Activated T-helper 1 cell treated with Interleukin-2 at 50 U/mL for 16 hours (primary cell): Measurements from ENCODE around the gene TBC1D13.
"Not testable (repeated sequence)": the region's sequence is repeated elsewhere in the genome, so short reads cannot be mapped to it uniquely, and the experiment has no call there.

Experiments
- DNase-seq: peaks from one replicate; pipeline ENCODE4 v3.0.0-alpha.2; 2020; ENCODE audit warnings: low read depth

Gene TBC1D13

GRCh38 chr9:128845186-128845931 lies 58.3 kb downstream of the TBC1D13 start:
- DNase-seq: no peak

- DNase-seq: no peak
Measured at GRCh38 chr9:128846680-128847030, 59.6 kb downstream of the TBC1D13 start.

DNA sequence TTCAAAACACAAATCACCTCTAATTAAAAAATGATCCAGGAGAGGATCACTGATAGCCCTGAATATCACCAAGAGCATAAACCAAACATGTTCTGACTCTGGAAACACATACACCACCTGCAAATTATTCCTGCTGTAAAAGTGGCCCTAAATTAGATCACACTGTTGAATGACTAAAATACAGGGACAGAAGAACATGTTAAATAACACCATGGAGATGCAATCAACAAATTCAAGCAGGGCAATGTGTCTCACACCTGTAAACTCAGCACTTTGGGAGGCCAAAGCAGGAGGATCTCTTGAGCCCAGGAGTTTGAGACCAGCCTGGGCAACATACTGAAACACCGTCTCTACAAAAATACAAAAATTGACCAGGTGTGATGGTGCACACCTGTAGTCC lies 60.8 kb downstream of the TBC1D13 start:
- DNase-seq: no peak

DNA sequence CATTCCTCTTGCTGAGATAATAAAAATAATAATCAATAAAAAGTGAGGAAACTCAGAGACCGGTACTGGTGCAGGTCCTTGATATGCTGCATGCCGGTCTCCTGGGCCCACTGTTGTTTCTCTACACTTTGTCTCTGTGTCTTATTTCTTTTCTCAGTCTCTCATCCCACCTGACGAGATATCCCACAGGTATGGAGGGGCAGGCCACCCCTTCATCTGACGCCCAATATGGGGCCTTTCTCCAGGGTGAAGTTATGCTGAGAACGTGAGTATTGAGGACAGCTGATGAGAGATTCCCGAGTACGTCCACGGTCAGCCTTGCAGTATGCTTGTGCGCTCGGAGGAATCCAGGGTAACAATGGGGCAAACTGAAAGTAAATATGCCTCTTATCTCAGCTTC lies 64.0 kb downstream of the TBC1D13 start:
- not testable (repeated sequence) for DNase-seq

- DNase-seq: not testable (repeated sequence)
Measured at GRCh38 chr9:128851779-128852600, 64.9 kb downstream of the TBC1D13 start.

GRCh38 chr9:128852646-128853045 lies 65.6 kb downstream of the TBC1D13 start:
- DNase-seq: not testable (repeated sequence)

GRCh38 chr9:128854454-128854853 lies 67.4 kb downstream of the TBC1D13 start:
- not testable (repeated sequence) for DNase-seq

DNA sequence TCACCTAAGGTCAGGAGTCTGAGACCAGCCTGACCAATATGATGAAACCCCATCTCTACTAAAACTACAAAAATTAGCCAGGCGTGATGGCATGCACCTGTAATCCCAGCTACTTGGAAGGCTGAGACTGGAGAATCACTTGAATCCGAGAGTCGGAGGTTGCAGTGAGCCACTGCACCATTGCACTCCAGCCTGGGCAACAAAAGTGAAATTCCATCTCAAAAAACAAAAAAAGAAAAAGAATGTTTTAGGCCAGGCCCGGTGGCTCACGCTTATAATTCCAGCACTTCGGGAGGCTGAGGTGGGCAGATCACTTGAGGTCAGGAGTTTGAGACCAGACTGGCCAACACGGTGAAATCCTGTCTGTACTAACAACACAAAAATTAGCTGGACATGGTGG lies 71.4 kb downstream of the TBC1D13 start:
- not testable (repeated sequence) for DNase-seq
